HepG2 (cell line): ENCODE measurements around the gene DLX4. TPM values are rescaled to one million over a fixed set of nuclear protein-coding genes. Genes with fewer than 3 reads are reported as not detected.

Experiments
- ADNP ChIP-seq: sonication (generic); formaldehyde crosslinking; IDR thresholded peaks from 2 replicates; pipeline ENCODE4 v1.4.0; 2020; ENCODE audit warnings: missing genetic modification reagents
- ARHGAP35 ChIP-seq: sonication (generic); formaldehyde crosslinking; IDR thresholded peaks from 2 replicates; pipeline ENCODE4 v1.9.0; 2022; ENCODE audit warnings: mild to moderate bottlenecking, inconsistent platforms, moderate library complexity, missing genetic modification reagents, borderline replicate concordance
- BCLAF1 ChIP-seq: fragments of 450-650 bp; IDR thresholded peaks from 2 replicates; pipeline ENCODE4 v1.6.1; 2017; ENCODE audit warnings: mild to moderate bottlenecking
- CEBPB ChIP-seq: IDR thresholded peaks from 2 replicates; pipeline ENCODE4 v1.6.1; 2011; ENCODE audit warnings: low read depth, low read length, improper control_type of control experiment, borderline replicate concordance
- ELF1 ChIP-seq: sonication (generic); formaldehyde crosslinking; IDR thresholded peaks from 2 replicates; pipeline ENCODE4 v1.4.0; 2020; ENCODE audit warnings: missing genetic modification reagents
- FOXP4 ChIP-seq: sonication (generic); formaldehyde crosslinking; IDR thresholded peaks from 2 replicates; pipeline ENCODE4 v1.4.0; 2020; ENCODE audit warnings: missing genetic modification reagents
- KDM5A ChIP-seq: fragments of 200-600 bp; sonication (generic); IDR thresholded peaks from 2 replicates; pipeline ENCODE4 v1.7.0; 2018; ENCODE audit warnings: antibody characterized with exemption, mild to moderate bottlenecking, low read length, borderline replicate concordance
- PHB2 ChIP-seq: fragments of 450-650 bp; IDR thresholded peaks from 2 replicates; pipeline ENCODE4 v1.6.1; 2018; ENCODE audit not compliant: partially characterized antibody
- PREB ChIP-seq: sonication (generic); formaldehyde crosslinking; IDR thresholded peaks from 2 replicates; pipeline ENCODE4 v1.4.0; 2020; ENCODE audit warnings: missing genetic modification reagents
- SIN3B ChIP-seq: fragments of 150-350 bp; IDR thresholded peaks from 2 replicates; pipeline ENCODE4 v1.6.1; 2014; ENCODE audit warnings: low read length
- TEAD2 ChIP-seq: sonication (generic); formaldehyde crosslinking; IDR thresholded peaks from 2 replicates; pipeline ENCODE4 v1.9.0; 2021; ENCODE audit warnings: missing genetic modification reagents
- THYN1 ChIP-seq: sonication (generic); formaldehyde crosslinking; IDR thresholded peaks from 2 replicates; pipeline ENCODE4 v1.8.1; 2023; ENCODE audit warnings: low read depth, mild to moderate bottlenecking, moderate library complexity, missing genetic modification reagents, borderline replicate concordance
- ZKSCAN8 ChIP-seq: IDR thresholded peaks from 2 replicates; pipeline ENCODE4 v1.6.1; 2016; ENCODE audit warnings: borderline replicate concordance, missing genetic modification reagents, missing compliant biosample characterization
- ZNF335 ChIP-seq: sonication (generic); formaldehyde crosslinking; IDR thresholded peaks from 2 replicates; pipeline ENCODE4 v1.4.0; 2020; ENCODE audit warnings: missing genetic modification reagents
- ZNF558 ChIP-seq: sonication (generic); formaldehyde crosslinking; IDR thresholded peaks from 2 replicates; pipeline ENCODE4 v1.9.0; 2022; ENCODE audit warnings: mild to moderate bottlenecking, missing genetic modification reagents, borderline replicate concordance
- ZNF687 ChIP-seq: sonication (generic); formaldehyde crosslinking; IDR thresholded peaks from 2 replicates; pipeline ENCODE4 v1.5.1; 2020; ENCODE audit warnings: mild to moderate bottlenecking, missing genetic modification reagents, moderate library complexity
- ZNF737 ChIP-seq: sonication (generic); formaldehyde crosslinking; IDR thresholded peaks from 2 replicates; pipeline ENCODE4 v1.5.0; 2020; ENCODE audit warnings: missing genetic modification reagents, mild to moderate bottlenecking, borderline replicate concordance
- polyA plus RNA-seq, 8 experiments: library from polyadenylated mRNA; depleted of rRNA in 3 of 8; stranded (reverse) in 7 of 8; unstranded in 1 of 8; fragments of >200 nt; fragmentation: Illumina TruSeq in 4 of 8; extraction: Trizol in 4 of 8; gene quantifications; 2 replicates each; pipeline versions ENCODE4 v1.2.1 to v1.2.3, GENCODE V29; 2011 to 2016; ENCODE audit warnings: low read depth in 4 of 8, missing spikeins in 1 of 8, mixed read lengths in 1 of 8; ENCODE audit not compliant: insufficient read depth in 1 of 8
- total RNA-seq, 5 experiments: library from RNA; depleted of rRNA; stranded (reverse); fragments of >200 nt; fragmentation: Illumina TruSeq; extraction: Trizol; gene quantifications; 2 replicates each; pipeline ENCODE4 v1.2.3, GENCODE V29; 2016; ENCODE audit warnings: low read depth in 1 of 5

Gene DLX4
- total and polyA plus RNA-seq, 2 of the 13 experiments (the other 11 are each of a cell fraction or from before 2014, with no cell fraction given), result 0.55 to 2.3 TPM

- TF ChIP-seq FOXP4 (CRISPR knock-in tag), result peak; percentile 19; the same call in 1 of the 2 replicates
- no peak for TF ChIP-seq PHB2
- TF ChIP-seq ZNF737, result no peak
- no peak for TF ChIP-seq BCLAF1
- TF ChIP-seq ADNP, result no peak
- TF ChIP-seq ZNF558, result peak; percentile 36; the same call in 1 of the 2 replicates
- TF ChIP-seq ZNF687 (CRISPR knock-in tag), result peak; percentile 58
- no peak for TF ChIP-seq PREB (CRISPR knock-in tag)
- no peak for TF ChIP-seq THYN1 (CRISPR knock-in tag)
- no peak for TF ChIP-seq ZKSCAN8 (CRISPR knock-in tag)
- no peak for TF ChIP-seq TEAD2 (CRISPR knock-in tag)
- no peak for TF ChIP-seq ELF1 (CRISPR knock-in tag)
- TF ChIP-seq ZNF335, result no peak
- TF ChIP-seq KDM5A, result no peak
- no peak for TF ChIP-seq SIN3B
- TF ChIP-seq ARHGAP35 (CRISPR knock-in tag), result no peak
- TF ChIP-seq CEBPB, result no peak
These were observed 3.7 kb downstream of the DLX4 start (continued) for GRCh38 chr17:49972486-49973270.
